ENCODE measurements around the gene GSE1. TPM values are rescaled to one million over a fixed set of nuclear protein-coding genes. Genes with fewer than 3 reads are reported as not detected.
"Not testable (repeated sequence)": the region's sequence is repeated elsewhere in the genome, so short reads cannot be mapped to it uniquely, and the experiment has no call there.

GSE1 gene
- total and polyA plus RNA-seq, 9 donors: 32.9 to 212 (median 91.4) TPM

DNA sequence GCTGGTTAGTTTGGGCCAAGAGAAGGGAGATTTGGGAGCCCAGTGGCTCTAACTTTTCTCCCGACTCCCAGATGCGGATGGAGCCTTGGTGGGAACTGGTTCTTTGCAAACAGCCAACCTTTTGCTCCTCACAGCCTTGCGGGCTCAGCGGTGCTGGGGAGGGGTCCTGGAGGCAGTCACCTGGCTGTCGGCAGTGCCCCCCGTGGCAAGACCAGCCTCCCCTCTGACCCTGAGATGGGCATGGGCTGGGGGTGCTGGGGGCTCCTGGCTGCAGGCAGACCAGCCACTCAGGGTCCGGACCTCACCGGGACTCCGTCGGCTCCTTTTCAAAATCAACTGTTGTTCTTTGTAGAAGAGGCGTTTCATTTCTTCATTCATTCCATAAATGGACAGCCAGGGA is 21.7 kb upstream of the GSE1 start:
- Histone ChIP-seq H3K27me3 (no peaks in the 10 kb centered on the region), H3K4me1 (ENCODE audit: insufficient read depth) (peaks cover 2% of the 10 kb centered on the region), H3K27ac (no peak overlapping the region), H3K9me3 (no peaks in the 10 kb centered on the region), H3K36me3 (no peaks in the 10 kb centered on the region), H3K4me3 (no peak overlapping the region)
- intact Hi-C loops (cut with DNase I): no loop called here
- TF ChIP-seq EP300 (IDR thresholded peaks at IDR 0.05): no peak
- no peak for DNase-seq
- 90 to 96% (median 93%) methylated on average over 10 to 11 of the region's 11 CpGs for WGBS, 3 donors

DNA sequence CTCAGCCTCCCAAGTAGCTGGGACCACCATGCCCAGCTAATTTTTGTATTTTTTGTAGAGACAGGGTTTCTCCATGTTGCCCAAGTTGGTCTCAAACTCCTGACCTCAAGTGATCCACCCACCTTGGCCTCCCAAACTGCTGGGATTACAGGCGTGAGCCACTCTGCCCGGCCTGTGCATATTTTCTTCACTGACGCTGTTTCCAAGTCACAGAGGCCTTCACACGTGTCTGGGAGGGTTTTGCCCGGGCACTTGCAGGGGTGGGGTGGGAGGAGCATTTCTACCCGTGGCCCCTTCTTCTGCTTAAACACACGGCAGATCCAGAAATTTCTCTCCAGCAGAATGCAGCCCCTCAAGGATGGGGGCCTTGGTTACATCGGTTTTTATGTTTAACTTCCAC is 20.8 kb upstream of the GSE1 start:
- H3K27ac ChIP-seq; H3K4me3 ChIP-seq; H3K36me3 ChIP-seq; H3K4me1 ChIP-seq (ENCODE audit: insufficient read depth); H3K9me3 ChIP-seq; intact Hi-C loops (cut with DNase I); H3K27me3 ChIP-seq; DNase-seq: not testable (repeated sequence)
- WGBS, 3 donors: 52 to 62% (median 56%) methylated on average over 8 of the region's 8 CpGs

DNA sequence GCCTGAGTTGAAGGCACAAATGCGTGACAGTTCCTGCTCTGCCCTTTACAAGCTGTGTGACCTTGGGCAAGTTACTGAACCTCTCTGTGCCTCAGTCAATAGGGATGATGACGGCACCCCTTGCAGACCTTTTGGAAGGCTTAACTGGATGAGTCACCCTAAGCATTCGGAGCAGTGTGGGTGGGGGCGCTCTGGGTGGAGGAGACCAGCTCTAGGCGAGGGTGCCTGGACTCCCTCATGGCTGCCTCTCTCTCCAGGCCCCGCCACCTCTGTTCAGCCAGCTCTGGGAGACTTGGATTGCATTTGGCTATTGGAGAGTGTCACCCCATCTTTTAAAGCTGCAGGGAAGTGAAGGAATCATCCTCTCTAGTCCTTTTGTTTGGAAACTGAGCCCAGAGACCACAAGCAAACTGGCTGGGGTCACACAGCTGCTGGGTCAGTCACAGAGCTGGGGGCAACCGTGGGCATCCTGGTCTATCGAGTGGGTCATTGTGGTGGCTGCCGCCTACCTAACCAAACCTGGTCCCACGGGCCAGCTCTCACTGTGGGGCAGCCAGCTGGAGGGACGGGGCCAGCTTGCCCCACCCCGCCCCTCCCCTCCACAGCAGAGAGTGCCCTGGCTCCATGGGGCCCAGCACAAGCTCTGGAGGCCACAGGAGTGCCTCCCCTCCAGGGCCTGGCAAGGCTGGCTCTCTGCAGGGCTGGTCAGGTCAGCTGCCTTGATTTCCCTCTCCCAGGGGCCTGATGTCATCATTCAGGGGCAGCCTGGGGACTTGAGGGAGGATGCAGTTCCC is 20.2 kb upstream of the GSE1 start:
- Histone ChIP-seq H3K4me3 (no peak overlapping the region), H3K27me3 (no peaks in the 10 kb centered on the region), H3K9me3 (no peaks in the 10 kb centered on the region), H3K36me3 (no peaks in the 10 kb centered on the region), H3K4me1 (ENCODE audit: insufficient read depth) (peaks cover under 1% of the 10 kb centered on the region), H3K27ac (no peak overlapping the region)
- TF ChIP-seq POLR2A (IDR thresholded peaks at IDR 0.05) (no peak), EP300 (IDR thresholded peaks at IDR 0.05) (no peak)
- TF ChIP-seq, protein P1, sequence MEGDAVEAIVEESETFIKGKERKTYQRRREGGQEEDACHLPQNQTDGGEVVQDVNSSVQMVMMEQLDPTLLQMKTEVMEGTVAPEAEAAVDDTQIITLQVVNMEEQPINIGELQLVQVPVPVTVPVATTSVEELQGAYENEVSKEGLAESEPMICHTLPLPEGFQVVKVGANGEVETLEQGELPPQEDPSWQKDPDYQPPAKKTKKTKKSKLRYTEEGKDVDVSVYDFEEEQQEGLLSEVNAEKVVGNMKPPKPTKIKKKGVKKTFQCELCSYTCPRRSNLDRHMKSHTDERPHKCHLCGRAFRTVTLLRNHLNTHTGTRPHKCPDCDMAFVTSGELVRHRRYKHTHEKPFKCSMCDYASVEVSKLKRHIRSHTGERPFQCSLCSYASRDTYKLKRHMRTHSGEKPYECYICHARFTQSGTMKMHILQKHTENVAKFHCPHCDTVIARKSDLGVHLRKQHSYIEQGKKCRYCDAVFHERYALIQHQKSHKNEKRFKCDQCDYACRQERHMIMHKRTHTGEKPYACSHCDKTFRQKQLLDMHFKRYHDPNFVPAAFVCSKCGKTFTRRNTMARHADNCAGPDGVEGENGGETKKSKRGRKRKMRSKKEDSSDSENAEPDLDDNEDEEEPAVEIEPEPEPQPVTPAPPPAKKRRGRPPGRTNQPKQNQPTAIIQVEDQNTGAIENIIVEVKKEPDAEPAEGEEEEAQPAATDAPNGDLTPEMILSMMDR (IDR thresholded peaks at IDR 0.05): no peak
- intact Hi-C loops (cut with DNase I): no loop called here
- DNase-seq: no peak
- 65 to 74% (median 71%) methylated on average over 11 to 12 of the region's 12 CpGs for WGBS, 3 donors

DNA sequence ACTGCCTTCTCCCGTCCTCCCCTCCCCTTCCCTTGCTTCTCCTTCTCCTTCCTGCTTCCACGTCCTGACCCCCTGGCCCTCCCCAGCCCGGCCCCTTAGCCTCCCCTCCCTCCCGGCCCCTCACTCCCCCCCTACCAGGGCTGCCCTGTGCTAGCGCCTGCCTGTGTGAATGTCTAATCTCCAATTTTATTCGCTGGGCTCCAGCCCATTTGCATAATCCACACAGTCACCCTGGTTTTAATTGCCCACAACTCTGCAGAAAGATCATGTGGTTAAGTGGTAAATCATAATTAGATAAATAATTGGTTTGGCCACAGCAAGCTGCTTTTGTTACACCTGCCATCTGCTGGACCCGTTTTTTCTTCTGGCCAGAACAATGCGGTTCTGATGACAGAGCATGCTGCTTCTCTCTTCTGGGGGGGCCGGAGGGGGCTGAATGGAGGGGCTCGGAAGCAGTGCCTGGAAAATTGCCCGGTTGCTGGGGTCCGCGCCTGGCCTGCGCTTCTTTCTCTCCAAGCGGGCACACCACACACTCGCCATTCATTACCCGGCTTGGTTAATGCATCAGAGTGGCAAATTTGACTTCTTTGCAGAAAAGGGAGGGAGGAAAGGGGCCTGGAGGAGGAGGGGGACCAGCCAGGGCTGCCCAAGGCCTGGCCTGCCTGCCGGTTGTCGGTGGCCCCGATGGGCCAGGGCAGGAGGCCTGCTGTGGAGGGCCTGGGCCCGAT is 19.5 kb upstream of the GSE1 start:
- Histone ChIP-seq H3K27ac (no peak overlapping the region), H3K36me3 (no peaks in the 10 kb centered on the region), H3K4me3 (no peak overlapping the region), H3K4me1 (ENCODE audit: insufficient read depth) (no peaks in the 10 kb centered on the region), H3K9me3 (no peaks in the 10 kb centered on the region), H3K27me3 (no peaks in the 10 kb centered on the region)
- intact Hi-C loops (cut with DNase I): no loop called here
- 71 to 80% (median 74%) methylated on average over 21 of the region's 21 CpGs for WGBS, 3 donors
- TF ChIP-seq POLR2A (IDR thresholded peaks at IDR 0.05): no peak
- TF ChIP-seq, protein P1 (IDR thresholded peaks at IDR 0.05): no peak
- no peak for TF ChIP-seq EP300 (IDR thresholded peaks at IDR 0.05)
- no peak for DNase-seq

DNA sequence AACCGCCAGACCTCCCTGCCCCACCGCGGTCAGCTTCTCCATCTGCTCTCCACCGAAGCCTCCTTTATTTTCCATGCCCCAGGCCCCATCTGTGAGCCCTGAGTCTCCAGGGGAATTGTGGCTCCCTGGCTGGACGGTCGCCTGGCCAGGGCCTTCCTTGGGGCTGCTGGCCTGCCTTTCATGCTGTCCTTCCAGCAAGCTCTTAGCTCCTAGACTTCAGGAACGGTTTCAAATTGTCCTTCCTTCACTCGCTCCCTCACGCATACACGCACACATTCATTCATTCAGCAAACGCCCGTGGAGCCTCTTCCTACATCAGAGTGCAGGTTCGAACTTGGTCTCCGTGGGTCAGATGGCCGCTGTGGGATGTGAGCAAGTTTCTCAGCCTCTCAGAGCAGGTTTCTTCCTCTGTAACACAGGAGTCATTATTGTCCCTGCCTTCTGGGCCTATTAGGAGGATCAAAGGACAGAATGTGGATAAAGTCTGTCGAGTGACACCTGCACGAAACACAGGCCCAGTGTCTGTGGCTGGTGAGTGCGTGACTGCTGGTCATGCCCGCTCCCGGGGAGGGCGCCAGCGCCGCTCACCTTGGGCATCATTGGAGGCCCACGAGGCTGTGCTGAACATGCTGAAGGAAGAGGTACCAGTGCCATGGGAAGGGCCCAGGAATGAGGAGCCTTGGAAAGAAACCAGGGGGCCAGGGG is 18.7 kb upstream of the GSE1 start:
- Histone ChIP-seq H3K4me3 (no peak overlapping the region), H3K4me1 (ENCODE audit: insufficient read depth) (no peaks in the 10 kb centered on the region), H3K9me3 (no peaks in the 10 kb centered on the region), H3K27ac (no peak overlapping the region), H3K27me3 (no peaks in the 10 kb centered on the region), H3K36me3 (no peaks in the 10 kb centered on the region)
- DNase-seq: no peak
- TF ChIP-seq, protein P1 (IDR thresholded peaks at IDR 0.05): no peak
- no peak for TF ChIP-seq POLR2A (IDR thresholded peaks at IDR 0.05)
- TF ChIP-seq EP300 (IDR thresholded peaks at IDR 0.05): no peak
- intact Hi-C loops (cut with DNase I): no loop called here
- 91 to 93% (median 92%) methylated on average over 24 of the region's 24 CpGs for WGBS, 3 donors
